Heart left ventricle (tissue), 13 donors: Measurements from ENCODE around the gene BAX.

ENCODE experiments used
- POLR2A ChIP-seq, 2 donors: fragments of 450-650 bp; IDR thresholded peaks; one replicate each; pipeline ENCODE4 v1.6.1; 2017; ENCODE audit warnings: antibody characterized with exemption in 2 of 2, mild to moderate bottlenecking in 2 of 2, moderate library complexity in 2 of 2
- TF ChIP-seq, protein P1 (sequence below), 12 donors: fragments of 200-600 bp; sonication (generic) in 4 of 12; IDR thresholded peaks; one replicate each; pipeline versions ENCODE4 v1.5.0 to v1.8.0; 2018 to 2022; ENCODE audit warnings: antibody characterized with exemption in 12 of 12, mild to moderate bottlenecking in 5 of 12
- donor health status: ischemic (EF 13 %, LVEDD 7.1; RV severe dilation, severe dysfunction).
- donor health status: DM: no; HTN: yes; CAD: no.
- donor health status: DM: no; HTN: no; CAD: no.
- donor health status: ischemic (EF 25% LVEDD 6.9; RV normal size, moderate dysfunction).
- donor health status: ischemic (EF 25% LVEDD 5.7; RV mildly dilated, moderate dysfunction).
- donor health status: ischemic (EF 35%, LVEDD 5.7; RV mildly dilated, moderate dysfunction).
- donor health status: nonischemic (EF 11% LVEDD 7.7; RV severe dilation, severe dysfunction).
- donor health status: DM: yes; HTN: yes; CAD: no.
- donor health status: PGD.
- donor health status: ischemic (EF 29% LVEDD 5.4; RV normal size, mild dysfunction).
- donor health status: nonischemic (EF 23%, LVEDD 6.1; RV moderate dilation, normal function).

DNA sequence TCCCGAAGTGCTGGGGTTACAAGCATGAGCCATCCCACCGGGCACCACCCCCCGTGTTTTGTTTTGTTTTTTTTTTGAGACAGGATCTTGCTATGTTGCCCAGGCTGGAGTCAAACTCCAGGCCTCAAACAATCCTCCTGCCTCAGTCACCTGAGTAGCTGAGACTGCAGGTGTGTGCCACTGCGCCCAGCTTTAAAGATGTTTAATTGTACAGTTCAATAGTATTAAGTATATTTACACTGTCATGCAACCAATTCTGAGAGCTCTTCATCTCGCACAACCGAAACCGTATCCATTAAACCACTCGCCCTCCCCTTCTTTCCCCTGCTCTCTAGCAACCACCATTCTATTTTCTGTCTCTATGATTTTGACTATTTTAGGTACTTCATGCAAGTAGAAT lies 38.9 kb upstream of the BAX start:
- TF ChIP-seq, protein P1, sequence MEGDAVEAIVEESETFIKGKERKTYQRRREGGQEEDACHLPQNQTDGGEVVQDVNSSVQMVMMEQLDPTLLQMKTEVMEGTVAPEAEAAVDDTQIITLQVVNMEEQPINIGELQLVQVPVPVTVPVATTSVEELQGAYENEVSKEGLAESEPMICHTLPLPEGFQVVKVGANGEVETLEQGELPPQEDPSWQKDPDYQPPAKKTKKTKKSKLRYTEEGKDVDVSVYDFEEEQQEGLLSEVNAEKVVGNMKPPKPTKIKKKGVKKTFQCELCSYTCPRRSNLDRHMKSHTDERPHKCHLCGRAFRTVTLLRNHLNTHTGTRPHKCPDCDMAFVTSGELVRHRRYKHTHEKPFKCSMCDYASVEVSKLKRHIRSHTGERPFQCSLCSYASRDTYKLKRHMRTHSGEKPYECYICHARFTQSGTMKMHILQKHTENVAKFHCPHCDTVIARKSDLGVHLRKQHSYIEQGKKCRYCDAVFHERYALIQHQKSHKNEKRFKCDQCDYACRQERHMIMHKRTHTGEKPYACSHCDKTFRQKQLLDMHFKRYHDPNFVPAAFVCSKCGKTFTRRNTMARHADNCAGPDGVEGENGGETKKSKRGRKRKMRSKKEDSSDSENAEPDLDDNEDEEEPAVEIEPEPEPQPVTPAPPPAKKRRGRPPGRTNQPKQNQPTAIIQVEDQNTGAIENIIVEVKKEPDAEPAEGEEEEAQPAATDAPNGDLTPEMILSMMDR (IDR thresholded peaks at IDR 0.05) = no peak
- TF ChIP-seq POLR2A (IDR thresholded peaks at IDR 0.05) = no peak
